Measurements from ENCODE around the gene HIGD1A. TPM values are rescaled to one million over a fixed set of nuclear protein-coding genes. Genes with fewer than 3 reads are reported as not detected.

Gene HIGD1A
- total and polyA plus RNA-seq, 2 of the 4 experiments (the other 2 are of a cell fraction): 86.6 to 137 TPM

GRCh38 chr3:42762046-42762724 lies 42.1 kb downstream of the HIGD1A start:
- ChIA-PET CTCF (interaction anchor here (0.7 to 1.1 kb wide), 5 partner anchors 12 to 78 kb away, joined by 3 read pairs; no protein-coding TSS in a partner anchor), POLR2A (ENCODE audit: unreplicated experiment) (no interaction called here)
- DNase-seq (no peak), ATAC-seq (ENCODE audit: low read depth) (no peak)
- no peak overlapping the region for H3K9ac ChIP-seq (ENCODE audit: low read depth, low read length)
- no peak overlapping the region for H4K8ac ChIP-seq (ENCODE audit: low read depth in 2 of 2, low read length in 2 of 2)
- H3K4me2 ChIP-seq (ENCODE audit: low read depth, low read length): no peak overlapping the region
- no peak overlapping the region for H2BK20ac ChIP-seq (ENCODE audit: low read depth, low read length)
- no peak overlapping the region for H2AK5ac ChIP-seq (ENCODE audit: low read depth, low read length)
- H4K91ac ChIP-seq (ENCODE audit: insufficient read depth, low read depth, low read length): no peak overlapping the region
- BruUV-seq (replicated peaks): no TSS peak
- no peaks in the 10 kb centered on the region; the same call in 1 of the 2 replicates for H3K4me1 ChIP-seq (ENCODE audit: control insufficient read depth, insufficient read depth, low read length)
- H3K14ac ChIP-seq (replicated peaks; ENCODE audit: low read depth, low read length): no peak overlapping the region
- TF ChIP-seq MAZ (IDR thresholded peaks at IDR 0.05; ENCODE audit: borderline replicate concordance, low read depth, low read length) (no peak), CEBPB (IDR thresholded peaks at IDR 0.05; ENCODE audit: low read depth, low read length) (no peak), POLR2A (IDR thresholded peaks at IDR 0.05; ENCODE audit: low read depth, low read length) (no peak), NFE2L2 (IDR thresholded peaks at IDR 0.05; ENCODE audit: low read depth, low read length) (no peak), USF2 (IDR thresholded peaks at IDR 0.05; ENCODE audit: low read depth, low read length) (no peak)
- intact Hi-C loops (cut with micrococcal nuclease): no loop called here
- H2BK120ac ChIP-seq (ENCODE audit: low read depth, low read length): no peak overlapping the region
- no peak overlapping the region for H2AFZ ChIP-seq (replicated peaks; ENCODE audit: low read length, poor library complexity)
- dilution Hi-C loops (cut with HindIII; ENCODE audit: low sequenced_read_pairs, unreplicated experiment): no loop called here
- no peak overlapping the region for H3K56ac ChIP-seq (ENCODE audit: extremely low read depth, insufficient read depth, low read length)
- H3K27ac ChIP-seq (ENCODE audit: insufficient read depth, low read length): no peak overlapping the region
- no peak overlapping the region for H2BK5ac ChIP-seq (ENCODE audit: low read depth, low read length, poor library complexity, severe bottlenecking)
- no peaks in the 10 kb centered on the region for H3K9me3 ChIP-seq (ENCODE audit: control insufficient read depth, insufficient read depth, low read length)
- no peak overlapping the region for H3K23ac ChIP-seq (ENCODE audit: low read depth, low read length)
- no peak overlapping the region for H3K18ac ChIP-seq (ENCODE audit: low read depth, low read length)
- no peaks in the 10 kb centered on the region for H3K79me1 ChIP-seq (ENCODE audit: low read depth in 1 of 2, low read length in 2 of 2)
- H3K9me1 ChIP-seq (ENCODE audit: insufficient read depth, low read length): no peaks in the 10 kb centered on the region
- no peak overlapping the region for H3K4ac ChIP-seq (ENCODE audit: low read depth, low read length)
- H3K36me3 ChIP-seq (ENCODE audit: control insufficient read depth, insufficient read depth, low read length): no peaks in the 10 kb centered on the region
- no peaks in the 10 kb centered on the region for H4K20me1 ChIP-seq (ENCODE audit: insufficient read depth, low read length)
- WGBS, 2 experiments (ENCODE audit: extremely low coverage in 2 of 2, insufficient read length in 1 of 2): 80% methylated on average over 1 of the region's 6 CpGs; no CpG with 5 or more reads in 1 of the 2 experiments
- H2BK15ac ChIP-seq (ENCODE audit: low read depth, low read length): no peak overlapping the region
- in situ Hi-C loops (cut with MboI; ENCODE audit: low sequenced_read_pairs): no loop called here
- H3K27me3 ChIP-seq (ENCODE audit: control insufficient read depth, insufficient read depth, low read length): no peaks in the 10 kb centered on the region; the same call in 1 of the 2 replicates
- H4K5ac ChIP-seq (ENCODE audit: low read depth, low read length): no peak overlapping the region
- no peak overlapping the region for H2AK9ac ChIP-seq (replicated peaks; ENCODE audit: low read depth, low read length, poor library complexity)
- no peak overlapping the region for H3K4me3 ChIP-seq (ENCODE audit: insufficient read depth, low read depth, low read length)

Measured in IMR-90 (cell line).